ES-I3 (cell line): ENCODE results near the gene TBCC.
"Not testable (repeated sequence)": the region's sequence is repeated elsewhere in the genome, so short reads cannot be mapped to it uniquely, and the experiment has no call there.

Experiments used
- H3K36me3 ChIP-seq: 2 replicates; pipeline ENCODE4 v1.6.1; 2013; ENCODE audit warnings: mild to moderate bottlenecking, low read length, control low read depth, moderate library complexity; ENCODE audit not compliant: insufficient read depth
- H3K4me1 ChIP-seq: 2 replicates; pipeline ENCODE4 v1.6.1; 2013; ENCODE audit warnings: mild to moderate bottlenecking, control low read depth, low read length; ENCODE audit not compliant: insufficient read depth
- H3K9ac ChIP-seq: 2 replicates; pipeline ENCODE4 v1.6.1; 2013; ENCODE audit warnings: low read depth, mild to moderate bottlenecking, low read length, moderate library complexity
- H3K9me3 ChIP-seq: 2 replicates; pipeline ENCODE4 v1.6.1; 2013; ENCODE audit warnings: mild to moderate bottlenecking, low read length, moderate library complexity; ENCODE audit not compliant: control insufficient read depth, insufficient read depth

The TBCC gene

GRCh38 chr6:42704937-42705374, 40.9 kb downstream of the TBCC start:
- Histone ChIP-seq H3K9me3 (no peaks in the 10 kb centered on the region), H3K36me3 (no peaks in the 10 kb centered on the region), H3K9ac (no peak overlapping the region), H3K4me1 (no peaks in the 10 kb centered on the region; the same call in 1 of the 2 replicates)

GRCh38 chr6:42704251-42704936, 41.5 kb downstream of the TBCC start:
- Histone ChIP-seq H3K4me1 (no peaks in the 10 kb centered on the region; the same call in 1 of the 2 replicates), H3K36me3 (no peaks in the 10 kb centered on the region), H3K9me3 (no peaks in the 10 kb centered on the region), H3K9ac (peak overlapping the region; percentile 8; the same call in 1 of the 2 replicates)

GRCh38 chr6:42702786-42703185, 43.1 kb downstream of the TBCC start:
- H3K4me1 ChIP-seq, H3K9ac ChIP-seq, H3K9me3 ChIP-seq, H3K36me3 ChIP-seq: not testable (repeated sequence)

GRCh38 chr6:42702200-42702599, 43.7 kb downstream of the TBCC start:
- no peaks in the 10 kb centered on the region; the same call in 1 of the 2 replicates for H3K36me3 ChIP-seq
- no peak overlapping the region for H3K9ac ChIP-seq
- H3K4me1 ChIP-seq, result no peaks in the 10 kb centered on the region; the same call in 1 of the 2 replicates
- no peaks in the 10 kb centered on the region for H3K9me3 ChIP-seq

- H3K4me1 ChIP-seq, result no peaks in the 10 kb centered on the region
- H3K9me3 ChIP-seq, result no peaks in the 10 kb centered on the region
- H3K9ac ChIP-seq, result no peak overlapping the region
- H3K36me3 ChIP-seq, result peaks cover 2% of the 10 kb centered on the region; the same call in 1 of the 2 replicates
Observed at GRCh38 chr6:42698217-42698616, 47.7 kb downstream of the TBCC start.

GRCh38 chr6:42697268-42697655, 48.6 kb downstream of the TBCC start:
- H3K9ac ChIP-seq, result no peak overlapping the region

GRCh38 chr6:42696526-42697267, 49.2 kb downstream of the TBCC start:
- Histone ChIP-seq H3K9me3 (no peaks in the 10 kb centered on the region), H3K36me3 (peaks cover 2% of the 10 kb centered on the region; the same call in 1 of the 2 replicates), H3K4me1 (no peaks in the 10 kb centered on the region), H3K9ac (no peak overlapping the region)

More at GRCh38 chr6:42697268-42697655, 48.6 kb downstream of the TBCC start:
- Histone ChIP-seq H3K9me3 (no peaks in the 10 kb centered on the region), H3K4me1 (no peaks in the 10 kb centered on the region), H3K36me3 (peaks cover 2% of the 10 kb centered on the region; the same call in 1 of the 2 replicates)

- peaks cover 5% of the 10 kb centered on the region for H3K36me3 ChIP-seq
- H3K9ac ChIP-seq, result no peak overlapping the region
- H3K9me3 ChIP-seq, result no peaks in the 10 kb centered on the region
- no peaks in the 10 kb centered on the region for H3K4me1 ChIP-seq
Observed at GRCh38 chr6:42694586-42694985, 51.3 kb downstream of the TBCC start.
